HFFc6 (cell line): ENCODE measurements around the gene TOMM40L. TPM values are rescaled to one million over a fixed set of nuclear protein-coding genes. Genes with fewer than 3 reads are reported as not detected.

Experiments used
- DNase-seq: peaks from one replicate; pipeline ENCODE4 v3.0.0-alpha.2; 2018
- H3K27ac Mint-ChIP-seq: 2 replicates; pipeline ENCODE4 v1.8.0; 2020; ENCODE audit warnings: mild to moderate bottlenecking, mixed read lengths
- H3K27me3 Mint-ChIP-seq: 2 replicates; pipeline ENCODE4 v1.8.0; 2021; ENCODE audit warnings: mild to moderate bottlenecking, moderate library complexity, mixed read lengths; ENCODE audit not compliant: insufficient read depth
- H3K36me3 Mint-ChIP-seq: 2 replicates; pipeline ENCODE4 v1.8.0; 2021; ENCODE audit warnings: low read depth, mixed read lengths
- H3K4me1 Mint-ChIP-seq: 2 replicates; pipeline ENCODE4 v1.8.0; 2020; ENCODE audit warnings: low read depth, mixed read lengths
- H3K4me3 Mint-ChIP-seq: 2 replicates; pipeline ENCODE4 v1.8.0; 2020; ENCODE audit warnings: mild to moderate bottlenecking, moderate library complexity, mixed read lengths
- H3K9me3 Mint-ChIP-seq: 2 replicates; pipeline ENCODE4 v1.8.0; 2020; ENCODE audit warnings: mild to moderate bottlenecking, mixed read lengths
- total RNA-seq, 6 experiments: library from RNA; stranded (reverse); fragmentation: NEBNext Ultra II Directional; extraction: Animal tissue kit (Norgen Biotek cat#: 25700); gene quantifications; 2 replicates in 1 of 6; 3 replicates in 5 of 6; pipeline ENCODE4 v1.2.3, GENCODE V29; 2021
- TF ChIP-seq, protein P1 (sequence below): fragments of 200-600 bp; sonication (generic); IDR thresholded peaks from 2 replicates; pipeline ENCODE4 v1.5.0; 2021; ENCODE audit warnings: antibody characterized with exemption, mild to moderate bottlenecking

The TOMM40L gene
- total RNA-seq, 6 experiments from 2014 or later, result 9.8 to 13.6 (median 10.6) TPM

DNA sequence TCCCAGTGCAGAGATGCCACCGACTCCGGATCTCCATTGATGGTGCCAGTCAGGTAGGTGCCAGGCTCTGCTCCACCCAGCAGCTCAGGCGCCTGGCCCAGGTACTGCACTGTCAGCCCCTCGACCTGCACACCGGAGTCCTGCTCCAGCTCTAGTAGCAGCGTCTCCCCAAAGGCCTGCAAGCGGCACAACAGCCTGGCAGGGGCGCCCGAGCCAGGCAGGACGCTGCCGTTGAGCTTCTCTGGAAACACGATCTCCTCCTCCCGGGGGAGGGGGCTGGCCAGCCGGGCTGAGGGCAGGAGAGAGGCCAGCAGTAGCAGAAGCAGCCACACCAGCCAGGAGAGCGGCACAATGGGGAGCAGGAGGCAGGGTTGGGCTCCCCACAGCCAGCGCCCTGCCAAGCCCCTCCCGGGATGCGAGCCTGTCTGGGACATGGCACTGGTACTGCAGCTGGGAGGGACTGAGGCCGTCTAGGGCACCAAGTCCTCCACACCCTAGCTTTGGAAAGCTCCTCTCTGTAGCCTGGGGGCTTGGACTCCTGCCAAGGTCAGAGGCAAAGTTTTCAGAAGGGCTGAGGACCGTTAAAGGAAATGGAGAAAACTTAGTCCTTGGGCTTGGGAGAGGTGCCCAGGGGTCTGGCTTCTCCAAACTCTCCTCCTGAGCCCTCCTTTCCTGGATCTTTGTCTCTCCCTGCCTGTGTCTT is 27.5 kb upstream of the TOMM40L start:
- H3K27me3 Mint-ChIP-seq, result peaks cover 5% of the 10 kb centered on the region
- H3K4me3 Mint-ChIP-seq, result peak overlapping the region; percentile 81
- TF ChIP-seq, protein P1, sequence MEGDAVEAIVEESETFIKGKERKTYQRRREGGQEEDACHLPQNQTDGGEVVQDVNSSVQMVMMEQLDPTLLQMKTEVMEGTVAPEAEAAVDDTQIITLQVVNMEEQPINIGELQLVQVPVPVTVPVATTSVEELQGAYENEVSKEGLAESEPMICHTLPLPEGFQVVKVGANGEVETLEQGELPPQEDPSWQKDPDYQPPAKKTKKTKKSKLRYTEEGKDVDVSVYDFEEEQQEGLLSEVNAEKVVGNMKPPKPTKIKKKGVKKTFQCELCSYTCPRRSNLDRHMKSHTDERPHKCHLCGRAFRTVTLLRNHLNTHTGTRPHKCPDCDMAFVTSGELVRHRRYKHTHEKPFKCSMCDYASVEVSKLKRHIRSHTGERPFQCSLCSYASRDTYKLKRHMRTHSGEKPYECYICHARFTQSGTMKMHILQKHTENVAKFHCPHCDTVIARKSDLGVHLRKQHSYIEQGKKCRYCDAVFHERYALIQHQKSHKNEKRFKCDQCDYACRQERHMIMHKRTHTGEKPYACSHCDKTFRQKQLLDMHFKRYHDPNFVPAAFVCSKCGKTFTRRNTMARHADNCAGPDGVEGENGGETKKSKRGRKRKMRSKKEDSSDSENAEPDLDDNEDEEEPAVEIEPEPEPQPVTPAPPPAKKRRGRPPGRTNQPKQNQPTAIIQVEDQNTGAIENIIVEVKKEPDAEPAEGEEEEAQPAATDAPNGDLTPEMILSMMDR, result no peak
- H3K36me3 Mint-ChIP-seq, result peaks cover 3% of the 10 kb centered on the region; the same call in 1 of the 2 replicates
- peak; percentile 32 for DNase-seq
- H3K27ac Mint-ChIP-seq, result peak overlapping the region; percentile 86
- H3K9me3 Mint-ChIP-seq, result no peaks in the 10 kb centered on the region
- peaks cover 56% of the 10 kb centered on the region for H3K4me1 Mint-ChIP-seq

DNA sequence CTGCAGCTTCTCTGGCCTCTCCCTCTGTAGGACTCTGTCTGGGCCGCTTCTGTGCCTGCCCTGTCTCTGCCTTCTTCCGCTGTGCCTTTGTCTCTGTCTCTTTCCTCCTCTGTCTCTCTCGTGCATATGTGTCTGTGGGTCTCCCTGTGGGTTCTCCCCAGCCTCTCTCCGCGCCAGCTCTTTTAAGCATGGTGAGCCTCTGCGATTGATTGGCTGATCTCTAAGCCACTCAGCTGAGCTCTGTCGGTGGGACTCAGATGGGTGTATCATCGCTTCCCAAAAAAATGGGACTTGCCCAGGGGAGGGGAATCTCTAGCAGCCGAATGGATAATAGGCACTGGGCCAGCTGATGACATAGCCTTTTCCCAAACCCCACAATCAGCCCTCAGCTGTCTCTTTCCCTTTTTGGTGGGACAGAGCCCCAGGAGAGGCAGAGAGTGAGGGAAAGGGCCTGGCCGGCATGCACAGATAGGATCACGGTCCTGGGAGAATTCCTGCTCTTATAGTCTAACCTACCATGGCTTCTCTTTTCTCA is 26.9 kb upstream of the TOMM40L start, which contains the start of gene ADAMTS4:
Gene ADAMTS4, minus strand, starts transcription at position 158 of the 535 bp plus-strand sequence. CDS start 427 bp downstream, outside the sequence.
- H3K4me1 Mint-ChIP-seq, result peaks cover 61% of the 10 kb centered on the region
- peak within 1 kb of the TSS; percentile 99 for H3K27ac Mint-ChIP-seq
- peaks cover 7% of the 10 kb centered on the region for H3K36me3 Mint-ChIP-seq
- H3K9me3 Mint-ChIP-seq, result no peaks in the 10 kb centered on the region
- peaks cover 5% of the 10 kb centered on the region for H3K27me3 Mint-ChIP-seq
- DNase-seq, result peak; percentile 82
- peak within 1 kb of the TSS; percentile 81 for H3K4me3 Mint-ChIP-seq
- TF ChIP-seq, protein P1, result no peak

DNA sequence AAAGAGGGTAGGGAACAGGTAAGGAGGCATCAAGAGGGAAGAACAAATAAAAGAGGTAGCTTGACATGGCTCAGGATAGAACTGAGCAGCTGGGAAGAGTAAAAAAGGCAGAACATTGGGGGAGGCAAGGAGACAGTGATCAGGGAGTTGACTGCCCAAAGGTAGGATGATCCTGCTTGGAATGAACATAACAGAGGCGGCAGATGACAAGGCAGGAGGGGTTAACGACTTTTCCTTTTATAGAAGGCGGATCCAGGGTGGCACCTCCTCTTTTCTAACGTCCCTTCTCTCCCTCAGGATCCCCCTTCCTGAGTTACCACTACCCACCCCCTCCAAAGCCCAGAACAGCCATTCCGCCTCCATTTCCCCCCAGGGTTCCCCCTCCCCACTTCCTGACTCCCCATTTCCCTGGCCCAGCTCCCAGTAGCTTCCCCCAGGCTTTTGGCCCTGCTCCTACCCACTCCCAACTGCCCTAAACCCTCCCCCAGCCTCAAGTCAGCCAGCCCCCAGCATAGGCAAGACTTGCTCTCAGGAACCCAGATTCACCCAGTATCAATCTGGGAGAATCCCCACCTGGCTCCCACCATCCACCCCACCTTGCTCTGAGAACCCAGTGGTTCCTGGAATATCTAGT is 26.2 kb upstream of the TOMM40L start:
- peaks cover 67% of the 10 kb centered on the region for H3K4me1 Mint-ChIP-seq
- TF ChIP-seq, protein P1, result no peak
- H3K9me3 Mint-ChIP-seq, result no peaks in the 10 kb centered on the region
- peaks cover 13% of the 10 kb centered on the region for H3K36me3 Mint-ChIP-seq
- H3K27ac Mint-ChIP-seq, result peak overlapping the region; percentile 99
- peaks cover 5% of the 10 kb centered on the region for H3K27me3 Mint-ChIP-seq
- H3K4me3 Mint-ChIP-seq, result peak overlapping the region; percentile 81; the same call in 1 of the 2 replicates
- no peak for DNase-seq

DNA sequence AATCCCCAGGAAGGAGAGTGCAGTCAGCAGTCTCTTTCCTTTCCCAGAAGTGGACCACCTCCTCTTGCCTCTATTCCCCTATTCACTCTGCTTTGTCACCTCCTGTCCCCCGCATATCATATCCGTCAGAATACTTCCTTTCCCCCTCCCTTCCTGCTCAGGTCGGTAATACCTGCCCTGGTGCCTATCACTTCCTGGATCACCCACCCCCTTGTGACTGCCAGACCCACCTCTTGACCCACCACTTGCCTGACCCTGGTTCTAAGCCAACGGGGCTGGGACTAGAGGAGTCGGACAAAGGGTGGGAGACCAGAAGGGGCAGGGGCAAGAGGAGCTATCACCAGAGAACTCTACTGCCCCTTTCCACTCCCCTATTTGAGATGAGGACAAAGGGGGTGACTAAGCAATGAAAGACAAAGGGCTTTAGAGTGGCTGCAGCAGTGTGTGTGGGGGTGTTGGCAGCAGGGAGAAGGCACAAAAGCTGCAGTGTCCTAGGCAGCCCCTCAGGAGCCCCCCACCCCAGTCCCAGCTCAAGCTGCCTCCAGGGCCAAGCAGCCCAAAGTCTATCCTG is 25.4 kb upstream of the TOMM40L start:
- no peaks in the 10 kb centered on the region for H3K9me3 Mint-ChIP-seq
- peaks cover 5% of the 10 kb centered on the region for H3K27me3 Mint-ChIP-seq
- peak overlapping the region; percentile 99 for H3K27ac Mint-ChIP-seq
- TF ChIP-seq, protein P1, result no peak
- peaks cover 13% of the 10 kb centered on the region for H3K36me3 Mint-ChIP-seq
- no peak overlapping the region for H3K4me3 Mint-ChIP-seq
- H3K4me1 Mint-ChIP-seq, result peaks cover 74% of the 10 kb centered on the region
- DNase-seq, result no peak

DNA sequence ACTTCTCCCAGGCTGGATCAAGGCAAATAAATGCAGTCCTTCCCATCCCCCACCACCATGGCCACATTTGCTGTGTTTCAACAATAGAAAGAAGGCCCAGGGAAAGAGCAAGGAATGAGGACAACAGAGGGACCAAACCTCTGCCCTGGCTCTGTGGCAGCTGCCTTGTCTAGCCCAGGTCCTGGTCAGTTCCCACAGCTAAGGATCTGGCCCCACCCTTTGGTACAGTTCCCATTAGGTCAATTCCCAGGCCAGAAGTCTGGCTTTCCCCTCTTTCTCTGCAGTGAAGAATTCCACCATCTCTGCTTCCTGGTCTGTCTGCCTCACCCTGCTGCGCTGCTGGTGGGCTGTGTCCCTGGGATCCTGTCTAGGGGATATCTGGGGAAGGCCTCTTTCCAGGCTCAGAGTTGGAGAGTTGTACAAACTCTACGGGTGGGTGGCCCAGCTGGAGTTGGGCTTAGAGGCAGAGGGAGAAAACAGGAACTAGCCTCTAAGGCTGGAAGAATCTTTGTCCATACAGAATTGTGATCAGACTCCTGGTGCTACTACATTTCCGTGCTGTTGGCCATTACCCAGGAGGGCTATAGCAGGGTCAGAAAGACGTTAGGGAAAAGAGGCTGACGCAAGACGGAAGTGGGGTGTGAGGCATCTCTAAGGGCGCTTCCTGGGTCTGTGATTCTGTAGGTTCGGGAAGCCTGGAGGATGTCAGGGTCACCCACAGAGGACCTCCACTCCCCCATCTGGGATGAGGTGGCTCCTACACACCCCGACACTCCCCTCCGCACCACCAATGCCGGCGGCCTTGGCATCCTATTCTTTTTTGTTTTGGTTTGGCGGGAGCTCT is 24.6 kb upstream of the TOMM40L start:
- Mint-ChIP-seq H3K36me3 (peaks cover 15% of the 10 kb centered on the region), H3K4me1 (peaks cover 81% of the 10 kb centered on the region), H3K4me3 (peak overlapping the region; percentile 95), H3K9me3 (no peaks in the 10 kb centered on the region), H3K27me3 (peaks cover 5% of the 10 kb centered on the region), H3K27ac (peak overlapping the region; percentile 99)
- peak; percentile 44 for DNase-seq
- TF ChIP-seq, protein P1, result no peak
